Frontal cortex (tissue), 4 donors: Measurements from ENCODE around the gene MAMDC2. TPM values are rescaled to one million over a fixed set of nuclear protein-coding genes. Genes with fewer than 3 reads are reported as not detected.
"Not testable (repeated sequence)": the region's sequence is repeated elsewhere in the genome, so short reads cannot be mapped to it uniquely, and the experiment has no call there.

Experiments
- DNase-seq, 2 donors: peaks; one replicate each; pipeline ENCODE4 v3.0.0; 2012; ENCODE audit warnings: low spot score in 2 of 2
- FAIRE-seq: peaks from 2 replicates; lab custom pipeline; 2012; peaks lifted over from hg19 to GRCh38; lab: Jason Lieb, UNC
- total RNA-seq: library from RNA; depleted of rRNA; stranded (reverse); fragments of >200 nt; gene quantifications from one replicate; pipeline ENCODE4 v1.2.3, GENCODE V29; 2014
- donor health status: control.
- donor health status: control.
- donor health status: control.

MAMDC2 gene
- total RNA-seq, 1 donor from 2014 or later = 2.0 TPM

- DNase-seq = no peak
- FAIRE-seq = no peak
These were observed 8.0 kb upstream of the MAMDC2 start for GRCh38 chr9:70035691-70036090.

- FAIRE-seq = no peak
- no peak for DNase-seq
These were observed 7.0 kb upstream of the MAMDC2 start for GRCh38 chr9:70036641-70037040.

- FAIRE-seq, DNase-seq: not testable (repeated sequence)
These were observed 5.5 kb upstream of the MAMDC2 start for GRCh38 chr9:70038171-70038621.

GRCh38 chr9:70040376-70040903 lies 3.2 kb upstream of the MAMDC2 start:
- no peak for DNase-seq
- no peak for FAIRE-seq

GRCh38 chr9:70042461-70043215 lies 1.0 kb upstream of the MAMDC2 start:
- DNase-seq (no peak), FAIRE-seq (no peak)

- FAIRE-seq (no peak), DNase-seq (no peak)
These were observed 363 bp upstream of the MAMDC2 start for GRCh38 chr9:70043285-70043684.

GRCh38 chr9:70044490-70045307 lies 1.1 kb downstream of the MAMDC2 start:
- FAIRE-seq (no peak), DNase-seq (peak in 1 of 2 donors; percentile 44)

GRCh38 chr9:70045452-70045851 lies 1.8 kb downstream of the MAMDC2 start:
- FAIRE-seq (no peak), DNase-seq (no peak)

GRCh38 chr9:70046274-70047070 lies 2.8 kb downstream of the MAMDC2 start:
- no peak for FAIRE-seq
- DNase-seq = no peak

- no peak for FAIRE-seq
- DNase-seq = peak in 1 of 2 donors; percentile 24
These were observed 5.6 kb downstream of the MAMDC2 start for GRCh38 chr9:70049236-70049635.

GRCh38 chr9:70049672-70050271 lies 6.1 kb downstream of the MAMDC2 start:
- no peak for FAIRE-seq
- no peak for DNase-seq

- no peak for DNase-seq
- no peak for FAIRE-seq
These were observed 9.1 kb downstream of the MAMDC2 start for GRCh38 chr9:70052768-70053167.

- DNase-seq (no peak), FAIRE-seq (no peak)
These were observed 10.2 kb downstream of the MAMDC2 start for GRCh38 chr9:70053864-70054263.

- DNase-seq = no peak
- FAIRE-seq = no peak
These were observed 10.9 kb downstream of the MAMDC2 start for GRCh38 chr9:70054521-70054920.

- no peak for FAIRE-seq
- no peak for DNase-seq
These were observed 12.0 kb downstream of the MAMDC2 start for GRCh38 chr9:70055406-70056210.

GRCh38 chr9:70056211-70056944 lies 12.7 kb downstream of the MAMDC2 start:
- DNase-seq (no peak), FAIRE-seq (no peak)

- DNase-seq = no peak
- FAIRE-seq = no peak
These were observed 15.0 kb downstream of the MAMDC2 start for GRCh38 chr9:70058569-70059116.
